ENCODE results near the gene GABRB2.

Gene GABRB2

GRCh38 chr5:161414896-161415295 is 131.6 kb downstream of the GABRB2 start:
- Mint-ChIP-seq H3K4me3 (no peak overlapping the region), H3K4me1 (ENCODE audit: low read depth) (no peaks in the 10 kb centered on the region), H3K9me3 (ENCODE audit: low read depth) (no peaks in the 10 kb centered on the region), H3K36me3 (no peaks in the 10 kb centered on the region), H3K27ac (no peak overlapping the region), H3K27me3 (no peaks in the 10 kb centered on the region)

- Mint-ChIP-seq H3K27ac (no peak overlapping the region), H3K9me3 (ENCODE audit: low read depth) (no peaks in the 10 kb centered on the region), H3K4me3 (no peak overlapping the region), H3K4me1 (ENCODE audit: low read depth) (no peaks in the 10 kb centered on the region), H3K36me3 (no peaks in the 10 kb centered on the region), H3K27me3 (no peaks in the 10 kb centered on the region)
Measured at GRCh38 chr5:161414037-161414436, 132.5 kb downstream of the GABRB2 start.

- Mint-ChIP-seq H3K4me3 (no peak overlapping the region), H3K4me1 (ENCODE audit: low read depth) (no peaks in the 10 kb centered on the region), H3K9me3 (ENCODE audit: low read depth) (no peaks in the 10 kb centered on the region), H3K27ac (no peak overlapping the region), H3K36me3 (no peaks in the 10 kb centered on the region), H3K27me3 (no peaks in the 10 kb centered on the region)
Measured at GRCh38 chr5:161412792-161413191, 133.7 kb downstream of the GABRB2 start.

GRCh38 chr5:161411156-161411555 is 135.4 kb downstream of the GABRB2 start:
- no peaks in the 10 kb centered on the region for H3K36me3 Mint-ChIP-seq
- no peaks in the 10 kb centered on the region for H3K9me3 Mint-ChIP-seq (ENCODE audit: low read depth)
- H3K4me1 Mint-ChIP-seq (ENCODE audit: low read depth) = no peaks in the 10 kb centered on the region
- no peak overlapping the region for H3K4me3 Mint-ChIP-seq
- no peaks in the 10 kb centered on the region for H3K27me3 Mint-ChIP-seq
- no peak overlapping the region for H3K27ac Mint-ChIP-seq

GRCh38 chr5:161410640-161411039 is 135.9 kb downstream of the GABRB2 start:
- Mint-ChIP-seq H3K36me3 (no peaks in the 10 kb centered on the region), H3K27ac (no peak overlapping the region), H3K4me3 (no peak overlapping the region), H3K4me1 (ENCODE audit: low read depth) (no peaks in the 10 kb centered on the region), H3K27me3 (no peaks in the 10 kb centered on the region), H3K9me3 (ENCODE audit: low read depth) (no peaks in the 10 kb centered on the region)

- H3K27me3 Mint-ChIP-seq = no peaks in the 10 kb centered on the region
- no peaks in the 10 kb centered on the region for H3K9me3 Mint-ChIP-seq (ENCODE audit: low read depth)
- H3K4me1 Mint-ChIP-seq (ENCODE audit: low read depth) = no peaks in the 10 kb centered on the region
- H3K36me3 Mint-ChIP-seq = no peaks in the 10 kb centered on the region
- H3K4me3 Mint-ChIP-seq = no peak overlapping the region
- no peak overlapping the region for H3K27ac Mint-ChIP-seq
Measured at GRCh38 chr5:161409471-161409870, 137.1 kb downstream of the GABRB2 start.

GRCh38 chr5:161406880-161407279 is 139.6 kb downstream of the GABRB2 start:
- H3K27me3 Mint-ChIP-seq = no peaks in the 10 kb centered on the region
- no peaks in the 10 kb centered on the region for H3K36me3 Mint-ChIP-seq
- H3K27ac Mint-ChIP-seq = no peak overlapping the region
- H3K4me1 Mint-ChIP-seq (ENCODE audit: low read depth) = no peaks in the 10 kb centered on the region
- no peak overlapping the region for H3K4me3 Mint-ChIP-seq
- no peaks in the 10 kb centered on the region for H3K9me3 Mint-ChIP-seq (ENCODE audit: low read depth)

- no peaks in the 10 kb centered on the region for H3K9me3 Mint-ChIP-seq (ENCODE audit: low read depth)
- H3K27me3 Mint-ChIP-seq = no peaks in the 10 kb centered on the region
- no peaks in the 10 kb centered on the region for H3K4me1 Mint-ChIP-seq (ENCODE audit: low read depth)
- no peaks in the 10 kb centered on the region for H3K36me3 Mint-ChIP-seq
- no peak overlapping the region for H3K4me3 Mint-ChIP-seq
- H3K27ac Mint-ChIP-seq = no peak overlapping the region
Measured at GRCh38 chr5:161403996-161404395, 142.5 kb downstream of the GABRB2 start.

GRCh38 chr5:161403121-161403520 is 143.4 kb downstream of the GABRB2 start:
- Mint-ChIP-seq H3K9me3 (ENCODE audit: low read depth) (no peaks in the 10 kb centered on the region), H3K27ac (no peak overlapping the region), H3K4me1 (ENCODE audit: low read depth) (no peaks in the 10 kb centered on the region), H3K36me3 (no peaks in the 10 kb centered on the region), H3K4me3 (no peak overlapping the region), H3K27me3 (no peaks in the 10 kb centered on the region)

GRCh38 chr5:161400583-161400982 is 145.9 kb downstream of the GABRB2 start:
- no peaks in the 10 kb centered on the region for H3K36me3 Mint-ChIP-seq
- no peak overlapping the region for H3K27ac Mint-ChIP-seq
- H3K4me1 Mint-ChIP-seq (ENCODE audit: low read depth) = no peaks in the 10 kb centered on the region
- no peaks in the 10 kb centered on the region for H3K9me3 Mint-ChIP-seq (ENCODE audit: low read depth)
- no peak overlapping the region for H3K4me3 Mint-ChIP-seq
- H3K27me3 Mint-ChIP-seq = no peaks in the 10 kb centered on the region

- Mint-ChIP-seq H3K4me1 (ENCODE audit: low read depth) (no peaks in the 10 kb centered on the region), H3K4me3 (no peak overlapping the region), H3K36me3 (no peaks in the 10 kb centered on the region), H3K9me3 (ENCODE audit: low read depth) (no peaks in the 10 kb centered on the region), H3K27me3 (no peaks in the 10 kb centered on the region), H3K27ac (no peak overlapping the region)
Measured at GRCh38 chr5:161399996-161400562, 146.4 kb downstream of the GABRB2 start.

GRCh38 chr5:161397448-161397847 is 149.1 kb downstream of the GABRB2 start:
- Mint-ChIP-seq H3K27ac (no peak overlapping the region), H3K36me3 (no peaks in the 10 kb centered on the region), H3K4me3 (no peak overlapping the region), H3K27me3 (no peaks in the 10 kb centered on the region), H3K9me3 (ENCODE audit: low read depth) (no peaks in the 10 kb centered on the region), H3K4me1 (ENCODE audit: low read depth) (no peaks in the 10 kb centered on the region)

GRCh38 chr5:161396171-161396570 is 150.4 kb downstream of the GABRB2 start:
- H3K27me3 Mint-ChIP-seq = no peaks in the 10 kb centered on the region
- no peaks in the 10 kb centered on the region for H3K36me3 Mint-ChIP-seq
- H3K9me3 Mint-ChIP-seq (ENCODE audit: low read depth) = no peaks in the 10 kb centered on the region
- H3K4me3 Mint-ChIP-seq = no peak overlapping the region
- no peak overlapping the region for H3K27ac Mint-ChIP-seq
- no peaks in the 10 kb centered on the region for H3K4me1 Mint-ChIP-seq (ENCODE audit: low read depth)

- Mint-ChIP-seq H3K27ac (no peak overlapping the region), H3K9me3 (ENCODE audit: low read depth) (no peaks in the 10 kb centered on the region), H3K27me3 (no peaks in the 10 kb centered on the region), H3K4me3 (no peak overlapping the region), H3K36me3 (no peaks in the 10 kb centered on the region), H3K4me1 (ENCODE audit: low read depth) (no peaks in the 10 kb centered on the region)
Measured at GRCh38 chr5:161391724-161392123, 154.8 kb downstream of the GABRB2 start.

GRCh38 chr5:161391016-161391415 is 155.5 kb downstream of the GABRB2 start:
- H3K36me3 Mint-ChIP-seq = no peaks in the 10 kb centered on the region
- H3K27me3 Mint-ChIP-seq = no peaks in the 10 kb centered on the region
- H3K9me3 Mint-ChIP-seq (ENCODE audit: low read depth) = no peaks in the 10 kb centered on the region
- H3K4me1 Mint-ChIP-seq (ENCODE audit: low read depth) = no peaks in the 10 kb centered on the region
- H3K4me3 Mint-ChIP-seq = no peak overlapping the region
- H3K27ac Mint-ChIP-seq = no peak overlapping the region

- Mint-ChIP-seq H3K27me3 (no peaks in the 10 kb centered on the region), H3K4me3 (no peak overlapping the region), H3K9me3 (ENCODE audit: low read depth) (peaks cover 3% of the 10 kb centered on the region), H3K36me3 (no peaks in the 10 kb centered on the region), H3K27ac (no peak overlapping the region), H3K4me1 (ENCODE audit: low read depth) (no peaks in the 10 kb centered on the region)
Measured at GRCh38 chr5:161387121-161387520, 159.4 kb downstream of the GABRB2 start.
